NCI-H2196 treated with DMSO at 0.1 percent for 48 hours (cell line): ENCODE measurements around the gene HSF5.

Experiments
- DNase-seq: peaks from one replicate; lab custom pipeline; 2025; ENCODE audit not compliant: unreplicated experiment; lab: John Stamatoyannopoulos, UW

The HSF5 gene

DNA sequence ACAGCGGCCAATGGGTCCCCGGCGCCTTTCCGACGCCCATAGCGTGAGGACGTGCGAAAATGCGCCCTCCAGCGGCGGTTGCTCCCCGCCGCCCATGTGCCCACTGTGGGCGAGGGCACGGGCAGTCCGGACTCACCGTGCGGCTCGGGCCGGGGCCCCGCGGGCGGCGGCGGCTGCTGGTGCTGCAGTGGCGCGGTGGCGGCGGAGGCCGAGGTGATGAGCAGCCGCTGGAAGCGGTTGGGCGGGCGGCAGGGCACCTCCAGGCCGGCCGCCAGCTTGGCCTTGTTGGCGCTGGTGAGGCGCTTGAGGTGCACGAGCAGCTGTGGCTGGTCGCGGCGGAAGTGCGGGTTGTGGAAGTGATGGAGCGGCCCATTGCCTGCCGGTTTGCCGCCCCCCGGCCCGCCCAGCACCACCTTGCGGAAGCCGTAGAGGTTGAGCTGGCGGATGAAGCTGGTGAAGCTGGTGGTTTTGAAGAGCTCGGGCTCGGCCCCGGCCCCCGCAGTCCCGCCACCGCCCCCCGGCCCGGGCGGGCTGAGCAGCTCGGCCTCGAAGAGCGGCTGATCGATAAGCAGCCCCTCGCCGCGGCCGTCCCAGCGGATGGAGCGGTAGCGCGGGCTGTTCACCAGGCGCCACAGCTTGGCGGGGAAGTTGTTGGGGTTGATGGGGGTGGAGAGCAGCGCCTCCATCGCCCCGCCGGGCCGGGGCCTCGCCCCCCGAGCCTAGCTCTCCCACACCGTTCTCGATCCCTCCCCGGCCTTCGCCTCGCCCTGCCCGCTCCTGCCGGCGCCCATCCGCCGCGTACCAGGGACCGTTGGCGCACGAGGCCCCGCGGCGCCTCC, at the start of gene HSF5:
Gene HSF5, minus strand, starts transcription at position 820 of the 839 bp plus-strand sequence. Its CDS starts 134 bp downstream, at position 686.
- no peak for DNase-seq

DNA sequence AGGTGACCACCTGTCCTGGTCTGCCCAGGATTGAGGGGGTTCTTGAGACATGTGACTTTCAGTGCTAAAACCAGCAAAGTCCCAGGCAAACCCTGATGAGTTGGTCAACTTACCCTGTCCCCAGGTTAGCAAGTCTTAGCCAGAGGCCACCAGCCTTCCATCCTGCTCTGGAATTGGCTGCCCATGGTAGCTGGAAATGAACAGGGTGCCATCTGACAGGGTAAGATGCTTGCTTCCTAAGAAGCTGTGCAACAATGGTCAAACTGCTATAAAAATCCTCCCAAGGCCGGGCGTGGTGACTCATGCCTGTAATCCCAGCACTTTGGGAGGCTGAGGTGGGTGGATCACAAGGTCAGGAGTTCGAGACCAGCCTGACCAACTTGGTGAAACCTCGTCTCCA, 49.1 kb upstream of the HSF5 start:
- no peak for DNase-seq

GRCh38 chr17:58536542-58536941, 48.3 kb upstream of the HSF5 start:
- no peak for DNase-seq

DNA sequence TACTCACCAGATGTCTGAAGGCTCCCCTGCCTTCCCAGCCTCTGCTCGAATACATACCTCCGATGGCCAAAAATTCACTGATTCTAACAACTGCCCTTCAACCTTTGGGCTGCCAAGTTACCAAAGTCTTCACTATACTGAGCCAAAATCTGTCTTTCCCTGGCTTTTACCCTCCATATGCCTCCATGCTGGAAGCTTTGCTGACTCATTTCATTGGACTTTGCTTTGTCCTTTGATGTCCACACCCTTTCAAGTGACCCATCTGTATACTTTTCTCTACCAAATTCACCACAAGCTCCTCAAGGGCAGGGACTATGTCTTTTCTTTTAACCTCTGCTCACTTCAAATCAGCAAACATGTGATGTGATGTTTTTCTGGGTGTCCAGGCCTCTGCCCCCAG, 47.2 kb upstream of the HSF5 start:
- DNase-seq = no peak

DNA sequence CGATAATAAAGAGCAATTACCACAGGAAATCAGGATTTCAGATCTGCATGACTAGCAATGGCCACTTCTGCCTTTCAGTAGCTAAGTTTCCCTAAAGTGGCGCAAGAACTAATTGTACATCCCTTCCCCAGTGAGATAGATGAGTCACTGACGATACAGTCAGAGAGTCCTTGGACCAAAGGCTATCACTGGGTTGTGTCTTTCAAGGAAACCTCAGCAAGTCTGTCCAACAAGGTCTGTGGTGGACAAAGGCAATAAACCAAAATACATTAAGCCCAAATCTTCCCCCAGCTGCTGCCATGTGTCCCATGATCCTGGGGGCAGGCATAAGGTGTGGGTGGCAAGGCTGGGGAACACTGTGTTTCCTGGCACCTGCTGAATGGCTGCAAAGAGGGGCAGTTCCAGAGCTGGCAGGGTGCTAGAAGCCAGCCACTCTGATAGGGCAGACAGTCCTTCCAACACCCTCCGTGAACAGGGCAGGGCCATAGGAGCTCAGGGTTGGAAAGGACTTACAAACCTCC, 46.8 kb upstream of the HSF5 start:
- no peak for DNase-seq

DNA sequence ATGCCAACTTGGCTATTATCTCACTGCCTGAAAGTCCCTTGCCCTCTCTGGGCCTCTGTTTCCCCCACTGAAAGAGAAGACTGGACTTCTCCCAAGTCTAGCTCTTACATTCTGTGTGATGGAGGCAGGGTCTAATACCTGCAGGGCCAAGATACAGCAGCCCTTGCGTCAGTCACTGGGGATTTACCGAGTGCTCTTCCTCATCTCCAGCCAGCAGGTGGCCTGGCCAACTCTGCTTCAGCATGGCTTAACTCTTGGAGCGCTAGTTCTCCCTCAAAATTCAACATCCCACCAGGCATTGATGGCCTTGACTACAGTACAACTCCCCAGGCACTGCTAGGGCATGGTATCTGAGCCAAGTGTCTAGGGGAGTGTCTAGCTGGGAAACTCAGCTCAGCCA, 46.1 kb upstream of the HSF5 start:
- no peak for DNase-seq

DNA sequence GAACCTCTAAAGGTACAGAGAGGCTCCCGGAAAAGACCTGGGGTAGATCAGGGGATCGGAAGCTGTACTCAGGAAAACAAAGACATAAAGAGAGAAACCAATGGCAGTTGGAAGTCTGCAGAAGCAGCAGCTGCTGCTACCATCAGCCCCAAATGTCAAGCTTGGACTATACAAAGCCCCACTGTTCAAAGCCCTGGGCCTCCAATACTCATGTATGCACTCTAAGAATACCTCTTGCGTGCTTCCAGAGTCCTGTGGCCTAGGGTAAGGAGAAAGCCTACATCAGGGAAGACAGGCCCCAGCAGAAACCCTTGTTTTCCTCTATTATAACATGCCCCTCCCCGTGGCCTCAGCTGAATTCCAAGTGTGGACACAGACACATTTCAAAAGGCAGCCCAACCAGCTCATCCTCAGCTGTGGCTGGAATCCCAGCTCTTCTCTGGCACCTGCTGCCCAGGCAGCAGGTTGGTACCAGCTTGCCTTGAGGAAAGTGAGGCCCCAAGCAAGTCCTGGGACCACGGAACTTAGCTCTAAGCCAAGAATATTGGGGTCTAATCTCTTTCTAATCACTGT, 45.5 kb upstream of the HSF5 start:
- no peak for DNase-seq

DNA sequence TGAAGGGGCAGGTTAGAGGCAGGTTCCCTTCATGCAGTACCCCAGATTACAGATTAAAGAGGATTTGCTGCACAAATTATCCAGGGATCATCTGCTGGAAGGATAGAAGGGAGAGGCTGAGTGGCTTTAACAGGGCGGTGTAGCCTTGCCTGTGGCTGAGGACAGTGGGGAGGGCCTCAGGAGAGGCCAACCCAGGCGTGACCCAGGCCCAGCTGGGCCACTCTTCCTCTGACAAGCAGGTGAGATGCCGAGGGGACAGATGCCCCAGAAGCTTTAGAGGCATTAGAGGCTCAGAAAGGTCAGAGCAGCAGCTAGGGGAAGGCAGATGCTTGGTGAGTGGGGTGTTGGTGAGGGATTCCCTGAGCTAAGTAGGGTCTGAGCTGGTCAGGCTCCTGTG, 44.3 kb upstream of the HSF5 start:
- DNase-seq = no peak

- DNase-seq = no peak
Observed at GRCh38 chr17:58531661-58532554, 43.7 kb upstream of the HSF5 start.

GRCh38 chr17:58531122-58531521, 42.9 kb upstream of the HSF5 start:
- DNase-seq = no peak

DNA sequence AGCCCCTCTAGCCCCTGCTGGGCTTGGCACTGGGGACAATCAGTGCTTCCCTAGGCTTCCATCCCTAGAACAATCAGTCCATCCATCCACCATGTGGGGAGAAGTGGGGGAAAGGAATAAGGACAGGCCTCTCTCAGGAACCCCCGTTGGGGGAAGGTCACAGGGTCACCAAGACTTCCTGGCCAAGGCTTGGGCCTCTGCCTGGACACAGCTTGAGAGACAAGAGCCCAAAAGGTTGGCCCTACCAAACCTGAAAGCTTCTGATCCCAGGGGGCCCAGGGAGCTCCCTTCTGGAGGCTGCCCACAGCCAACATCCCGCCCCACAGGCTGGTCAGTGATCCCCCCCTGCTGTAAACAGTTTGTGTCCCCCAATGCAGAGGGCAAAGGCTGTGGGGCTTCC, 42.4 kb upstream of the HSF5 start:
- DNase-seq = no peak

DNA sequence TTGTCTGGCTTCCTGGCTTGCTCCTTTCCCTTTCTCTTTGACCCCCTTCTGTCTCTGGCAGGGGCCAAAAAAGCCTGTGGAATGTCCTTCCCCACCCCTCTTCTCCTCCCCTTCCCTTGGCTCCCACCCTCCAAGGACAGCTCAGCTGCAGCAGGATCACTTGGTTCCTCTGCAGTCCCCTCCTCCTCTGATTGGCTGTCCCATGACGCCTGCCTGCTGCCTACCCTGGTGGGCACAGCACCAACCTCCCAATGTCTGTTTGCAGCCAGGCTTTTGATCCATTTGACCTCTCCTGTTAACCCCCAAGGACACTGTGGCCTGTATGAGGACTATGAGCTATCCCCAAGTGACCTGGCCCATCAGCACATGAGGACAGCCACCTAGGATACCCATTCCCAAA, 41.1 kb upstream of the HSF5 start:
- no peak for DNase-seq

DNA sequence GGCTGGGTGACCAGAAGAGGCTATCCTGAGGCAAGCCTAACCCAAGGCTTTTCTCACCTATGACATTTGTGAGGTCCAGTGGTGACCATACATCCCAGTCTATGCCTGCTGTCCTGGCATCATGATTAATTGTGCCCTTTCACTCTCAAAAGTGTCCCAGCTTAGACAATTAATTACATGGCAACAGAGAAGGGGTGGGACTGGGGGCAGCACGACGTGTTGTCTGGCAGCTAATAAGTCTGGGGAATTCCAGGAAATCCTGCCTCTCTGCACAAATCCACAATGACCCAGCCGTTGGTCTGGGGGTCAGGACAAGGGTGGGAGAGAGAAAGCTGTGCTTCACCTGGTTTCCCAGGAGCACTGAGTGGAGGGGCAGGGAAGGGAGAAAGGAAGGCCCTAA, 40.2 kb upstream of the HSF5 start:
- DNase-seq = no peak

DNA sequence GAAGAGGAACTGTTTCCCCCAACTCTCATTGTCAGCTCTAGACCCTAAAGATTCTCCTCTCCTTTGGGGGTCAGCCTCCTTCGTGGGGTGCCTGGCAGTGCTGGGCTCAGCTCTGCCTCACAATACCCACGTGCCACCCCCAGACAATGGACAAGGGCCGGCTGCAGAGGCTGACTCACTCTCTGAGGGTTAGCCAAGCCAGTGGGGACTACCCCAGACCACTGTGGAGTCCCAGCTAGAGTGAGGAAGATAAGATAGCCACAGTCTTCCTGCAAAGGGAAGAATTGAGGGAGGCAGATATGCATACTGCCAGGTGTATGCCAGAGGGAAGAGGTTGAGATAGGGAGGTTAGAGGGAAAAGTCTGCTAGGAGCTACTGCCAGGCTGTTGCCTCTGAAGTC, 39.7 kb upstream of the HSF5 start:
- no peak for DNase-seq

- DNase-seq = no peak
Observed at GRCh38 chr17:58527306-58527705, 39.1 kb upstream of the HSF5 start.

DNA sequence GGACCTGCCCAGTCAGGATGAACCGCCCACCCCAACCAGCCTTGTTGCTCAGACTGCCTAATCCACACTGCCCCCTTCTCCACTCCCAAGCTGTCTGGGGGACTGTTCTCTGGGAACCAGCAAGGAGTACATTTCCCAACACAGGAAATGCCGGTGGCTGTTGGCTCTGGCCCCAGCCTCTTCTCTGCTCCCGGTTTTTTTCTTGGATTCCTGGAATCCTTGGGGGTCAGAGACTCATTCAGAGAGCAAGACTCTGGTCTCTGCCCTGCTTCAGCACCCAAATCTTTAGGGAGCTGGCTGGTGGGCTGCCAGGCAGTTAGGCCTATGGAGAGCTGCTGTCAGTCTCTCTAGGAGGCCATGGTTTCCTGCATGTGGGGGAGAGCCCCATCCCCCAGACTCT, 37.0 kb upstream of the HSF5 start:
- DNase-seq = no peak

DNA sequence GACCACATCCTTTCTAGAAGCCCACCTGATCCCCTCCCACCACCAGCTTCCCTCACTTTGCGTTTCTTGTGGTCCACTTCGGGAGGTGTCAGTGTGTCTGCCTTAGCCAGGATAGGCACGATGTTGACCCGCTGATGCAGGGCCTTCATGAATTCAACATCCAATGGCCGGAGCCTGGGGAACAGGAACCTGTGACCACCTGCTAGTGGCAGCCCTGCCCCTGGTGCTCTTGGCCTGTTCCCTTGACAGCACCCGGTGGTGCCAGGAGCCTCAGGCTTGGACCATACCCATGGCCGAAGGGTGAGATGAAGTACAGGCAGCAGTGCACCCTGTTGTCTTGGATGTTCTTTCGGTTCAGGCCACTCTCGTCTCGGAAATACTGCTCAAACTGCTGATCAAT, 33.5 kb upstream of the HSF5 start:
- DNase-seq = no peak

DNA sequence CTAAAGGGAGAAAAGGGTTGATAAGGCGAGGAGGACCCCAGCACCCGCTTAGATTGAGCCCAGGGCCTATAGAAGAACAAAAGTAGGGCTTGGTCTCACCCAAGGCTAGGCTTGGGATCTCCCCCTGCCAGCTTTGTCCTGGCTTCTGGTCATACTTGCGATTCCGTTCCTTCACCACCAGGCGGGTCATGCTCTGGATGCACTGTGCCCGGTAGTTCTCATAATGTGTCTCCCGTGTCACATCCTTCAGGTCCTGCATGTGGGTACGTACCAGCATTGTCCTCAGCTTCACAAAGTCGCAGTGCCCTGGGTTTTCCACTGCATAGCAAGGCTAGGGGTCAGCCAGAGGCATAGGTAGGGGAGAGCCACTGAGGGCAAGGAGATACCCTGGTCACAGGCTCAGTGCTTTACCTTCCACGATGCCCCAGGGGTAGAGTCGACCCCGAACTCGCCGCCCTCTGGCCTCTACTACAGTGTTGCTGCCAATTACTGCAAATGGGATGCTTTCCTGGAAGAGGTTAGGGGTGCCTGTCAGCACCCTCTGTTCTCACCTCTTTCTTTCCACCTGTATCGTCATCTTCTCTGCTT, 32.7 kb upstream of the HSF5 start:
- no peak for DNase-seq

DNA sequence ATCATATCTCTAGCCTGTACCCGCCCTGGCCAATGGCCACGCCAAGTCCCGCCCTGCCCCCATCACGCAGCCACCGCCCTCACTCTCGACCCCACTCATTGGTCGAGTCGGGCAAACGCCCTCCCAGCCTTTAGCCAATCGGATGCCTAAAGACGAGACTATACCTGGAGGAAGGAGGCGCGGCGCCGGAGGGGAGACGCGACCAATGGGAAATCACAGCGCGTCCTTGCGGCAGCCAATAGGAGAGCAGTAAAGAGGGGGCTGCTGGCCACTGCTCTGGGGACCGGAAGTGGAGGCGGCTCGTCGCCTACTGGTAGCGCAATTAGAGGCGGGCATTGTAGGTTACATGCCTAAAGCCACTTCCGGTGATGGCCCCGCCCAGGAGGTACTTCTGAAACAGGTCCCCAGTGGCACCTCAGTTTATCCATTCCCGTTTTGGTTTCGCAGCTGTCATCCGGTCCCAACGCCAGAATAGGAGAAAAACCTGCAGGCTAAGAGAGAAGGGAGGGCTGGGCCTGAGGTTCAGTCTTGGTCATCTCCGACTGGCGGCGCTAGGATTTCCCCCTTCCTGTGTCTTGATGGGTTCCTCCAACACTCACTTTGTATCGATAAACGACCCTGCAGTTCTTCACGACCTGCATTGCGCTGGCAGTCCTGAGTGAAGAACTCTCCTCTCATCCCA, 29.9 kb upstream of the HSF5 start:
- DNase-seq = peak; percentile 100

DNA sequence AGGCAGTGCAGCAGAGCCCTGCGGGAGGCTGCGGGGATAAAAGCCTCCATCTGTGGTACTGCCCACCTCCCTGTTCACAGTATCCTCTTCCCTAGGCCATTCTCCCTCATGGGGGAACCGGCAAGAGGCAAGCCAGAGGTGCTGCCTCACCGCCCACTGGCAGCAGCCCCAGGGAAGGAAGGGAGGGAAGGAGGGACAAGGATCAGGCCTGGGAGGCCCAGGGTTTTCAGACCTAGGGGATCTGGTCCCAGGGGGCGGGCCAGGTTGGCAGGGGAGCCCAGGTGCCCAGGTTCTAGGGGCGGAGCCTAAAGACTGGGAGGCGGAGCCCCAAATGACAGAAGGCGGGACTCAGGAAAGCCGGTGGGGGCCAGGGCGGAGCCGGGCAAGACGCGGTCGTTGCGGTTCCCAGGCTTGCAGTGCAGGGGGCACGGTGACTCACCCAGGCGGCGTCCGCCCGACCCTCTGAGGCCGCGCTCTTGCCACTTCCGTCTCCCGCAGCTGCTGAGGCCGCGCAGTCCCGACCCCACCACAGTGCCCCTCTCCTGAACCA, 29.2 kb upstream of the HSF5 start:
- DNase-seq = no peak
